HG02885 (cell line): ENCODE measurements around the gene ARHGEF26.

Experiments used
- ATAC-seq: cut with Tn5 transposase; IDR thresholded peaks from one replicate; pipeline ENCODE4 v1.9.1; 2021; ENCODE audit warnings: mild to moderate bottlenecking; ENCODE audit not compliant: unreplicated experiment, poor library complexity

ARHGEF26 gene

GRCh38 chr3:154193000-154193615 lies 71.9 kb downstream of the ARHGEF26 start:
- ATAC-seq = no peak

GRCh38 chr3:154194877-154195276 lies 73.7 kb downstream of the ARHGEF26 start:
- no peak for ATAC-seq

GRCh38 chr3:154195620-154196356 lies 74.6 kb downstream of the ARHGEF26 start:
- ATAC-seq = no peak

GRCh38 chr3:154197751-154198150 lies 76.6 kb downstream of the ARHGEF26 start:
- no peak for ATAC-seq

- no peak for ATAC-seq
Measured at GRCh38 chr3:154209499-154209898, 88.3 kb downstream of the ARHGEF26 start.

GRCh38 chr3:154210986-154211385 lies 89.8 kb downstream of the ARHGEF26 start:
- ATAC-seq = no peak

- ATAC-seq = no peak
Measured at GRCh38 chr3:154214306-154214705, 93.1 kb downstream of the ARHGEF26 start.

GRCh38 chr3:154217671-154218070 lies 96.5 kb downstream of the ARHGEF26 start:
- no peak for ATAC-seq

GRCh38 chr3:154218728-154219127 lies 97.5 kb downstream of the ARHGEF26 start:
- ATAC-seq = no peak

GRCh38 chr3:154220462-154220861 lies 99.3 kb downstream of the ARHGEF26 start:
- no peak for ATAC-seq

- no peak for ATAC-seq
Measured at GRCh38 chr3:154223519-154223918, 102.3 kb downstream of the ARHGEF26 start.

- no peak for ATAC-seq
Measured at GRCh38 chr3:154224366-154224765, 103.2 kb downstream of the ARHGEF26 start.

- ATAC-seq = no peak
Measured at GRCh38 chr3:154224866-154225265, 103.7 kb downstream of the ARHGEF26 start.

GRCh38 chr3:154225536-154225935 lies 104.3 kb downstream of the ARHGEF26 start:
- no peak for ATAC-seq

GRCh38 chr3:154227531-154227930 lies 106.3 kb downstream of the ARHGEF26 start:
- no peak for ATAC-seq

- no peak for ATAC-seq
Measured at GRCh38 chr3:154228561-154229216, 107.5 kb downstream of the ARHGEF26 start.

- no peak for ATAC-seq
Measured at GRCh38 chr3:154229217-154229590, 108.0 kb downstream of the ARHGEF26 start.

- no peak for ATAC-seq
Measured at GRCh38 chr3:154235330-154235729, 114.1 kb downstream of the ARHGEF26 start.

- no peak for ATAC-seq
Measured at GRCh38 chr3:154236331-154236730, 115.1 kb downstream of the ARHGEF26 start.

- ATAC-seq = no peak
Measured at GRCh38 chr3:154240235-154240634, 119.0 kb downstream of the ARHGEF26 start.

GRCh38 chr3:154241496-154241895 lies 120.3 kb downstream of the ARHGEF26 start:
- no peak for ATAC-seq

GRCh38 chr3:154242766-154243165 lies 121.6 kb downstream of the ARHGEF26 start:
- no peak for ATAC-seq
